Measurements from ENCODE around the gene ARHGAP35. TPM values are rescaled to one million over a fixed set of nuclear protein-coding genes. Genes with fewer than 3 reads are reported as not detected.

Gene ARHGAP35
- total RNA-seq (10 to 100 TPM; 28.7 to 48.1 (median 37.7) TPM), total RNA-seq (19.7 to 197 (median 79.5) reads per million in 29 experiments)
- total RNA-seq (2013) = 30.6 TPM

DNA sequence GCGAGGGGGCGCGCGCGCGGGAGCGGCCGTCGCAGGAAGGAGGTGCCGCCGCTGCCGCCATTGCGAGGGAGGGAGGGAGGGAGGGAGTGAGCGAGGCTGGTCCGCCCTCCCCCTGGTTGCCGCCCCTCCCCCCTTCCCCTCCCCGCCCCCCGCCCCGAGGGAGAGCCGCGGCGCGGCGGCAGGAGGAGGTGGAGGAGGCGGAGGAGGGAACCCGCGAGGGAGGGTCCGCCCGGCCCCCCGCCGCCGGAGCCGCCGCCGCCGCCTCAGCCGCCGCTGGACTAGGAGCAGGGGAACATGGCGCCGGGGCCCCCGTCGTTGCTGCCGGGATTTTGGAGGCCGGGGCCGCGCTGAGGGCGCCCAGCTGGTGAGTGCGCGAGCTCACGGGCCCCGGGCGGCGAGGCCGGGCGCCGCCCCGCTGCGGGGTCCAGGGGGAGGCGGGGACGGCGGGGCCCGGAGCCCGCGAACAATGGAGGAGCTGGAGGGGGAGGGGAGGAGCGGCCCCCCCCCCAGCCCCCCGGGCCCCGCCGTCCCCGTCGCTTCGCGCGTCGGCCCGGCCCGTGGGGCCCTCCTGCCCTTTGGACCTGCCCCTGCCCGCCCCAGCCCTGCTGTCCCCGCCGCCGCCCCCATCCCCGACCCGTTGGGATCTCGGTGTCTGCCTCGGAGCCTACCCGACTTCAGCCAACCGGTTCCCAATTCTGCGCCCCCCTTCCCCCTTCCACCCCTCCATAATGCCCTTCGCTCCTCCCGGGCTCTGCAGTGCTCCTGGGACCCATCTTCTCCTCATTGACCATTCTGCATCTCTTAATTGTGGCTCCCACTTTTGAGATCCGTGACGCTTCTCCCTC, at the start of gene ARHGAP35:
Gene ARHGAP35, plus strand, starts transcription at position 152 of the 845 bp plus-strand sequence. CDS start 57,679 bp downstream, outside the sequence.
- H3K4me1 Mint-ChIP-seq = peaks cover 13 to 19% (median 15%) of the 10 kb centered on the region in 3 donors
- ChIA-PET POLR2A (interaction anchor here in 1 of 2 donors (0.6 kb wide), 1 partner anchor 678 kb away, joined by 3 read pairs; no protein-coding TSS in a partner anchor), CTCF (interaction anchor here (0.6 to 1.9 kb wide), 2 partner anchors 20 to 130 kb away, joined by 4 to 8 read pairs; no protein-coding TSS in a partner anchor)
- Histone ChIP-seq H3K27me3 (replicated peaks in 1 of 2; ENCODE audit: control insufficient read depth in 2 of 2, extremely low read depth in 1 of 2, insufficient read depth in 2 of 2, low read length in 1 of 2) (no peaks in the 10 kb centered on the region), H3K4me3 (ENCODE audit: control insufficient read depth in 1 of 2, extremely low read depth in 1 of 2, low read length in 1 of 2) (peak within 1 kb of the TSS; percentile 64 to 73), H3K4me1 (ENCODE audit: control insufficient read depth in 1 of 2, extremely low read depth in 1 of 2, insufficient read depth in 2 of 2, low read length in 2 of 2) (peaks cover 17 to 52% of the 10 kb centered on the region in 2 experiments), H3K36me3 (ENCODE audit: control insufficient read depth in 2 of 2, extremely low read depth in 1 of 2, insufficient read depth in 1 of 2, low read length in 1 of 2) (no peaks in the 10 kb centered on the region), H3K9me3 (no peaks in the 10 kb centered on the region), H3K27ac (ENCODE audit: low read length) (peak within 1 kb of the TSS; percentile 77)
- H3K9me3 Mint-ChIP-seq = no peaks in the 10 kb centered on the region
- no peaks in the 10 kb centered on the region for H3K36me3 Mint-ChIP-seq
- DNase-seq (peak in 30 of 35 experiments; percentile 19 to 91 (median 76)), ATAC-seq (replicated peaks in 1 of 4) (peak; percentile 57 to 67 (median 60))
- under 1% methylated on average over 36 of the region's 91 CpGs for WGBS (ENCODE audit: insufficient coverage)
- H3K27ac Mint-ChIP-seq = peak within 1 kb of the TSS; percentile 88 to 98
- no peaks in the 10 kb centered on the region for H3K27me3 Mint-ChIP-seq
- peak within 1 kb of the TSS in 2 of 3 donors; percentile 93 to 95 for H3K4me3 Mint-ChIP-seq

DNA sequence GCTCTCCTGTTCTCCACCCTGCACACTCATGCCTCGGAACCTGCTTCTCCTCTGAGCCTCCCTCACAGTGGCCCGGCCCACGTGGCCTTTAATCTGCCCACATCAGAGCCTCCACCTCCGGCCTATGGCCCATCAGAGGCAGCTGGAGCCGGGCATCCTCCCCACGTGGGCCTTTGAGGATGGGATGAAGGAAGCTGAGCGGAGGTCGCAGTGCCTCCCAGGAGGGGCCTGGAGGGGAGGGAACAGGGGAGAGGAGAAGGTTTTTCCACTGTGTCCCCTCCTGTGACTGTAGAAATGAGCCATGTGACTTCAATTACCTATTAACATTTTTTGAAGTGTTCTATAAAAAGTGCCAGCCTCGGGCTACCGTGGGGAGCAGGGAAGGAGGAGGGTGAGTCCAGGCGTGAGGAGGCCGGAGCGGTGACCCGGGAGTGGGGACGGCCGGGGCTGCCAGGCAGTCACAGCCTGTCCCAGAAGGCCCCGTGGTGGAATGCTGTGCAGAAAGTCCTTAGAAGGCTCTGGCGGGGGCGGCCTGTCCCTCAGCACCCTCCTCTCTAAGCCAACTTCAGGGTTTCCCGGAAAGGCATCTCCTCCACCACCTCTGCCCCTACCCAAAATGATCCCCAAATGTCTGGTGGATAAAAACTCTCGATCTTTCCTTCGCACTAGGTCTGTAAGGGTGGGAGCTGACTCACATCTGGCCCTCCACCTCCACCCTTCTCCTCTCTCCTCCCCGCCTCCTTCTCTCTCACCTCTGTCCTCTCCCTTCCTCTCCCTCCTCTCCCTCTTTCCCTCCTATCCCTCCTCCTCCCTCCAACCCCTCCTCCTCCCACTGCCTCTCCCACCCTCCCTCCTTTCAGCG, 47.6 kb upstream of the ARHGAP35 start:
- H3K4me3 ChIP-seq (ENCODE audit: control insufficient read depth in 1 of 2, extremely low read depth in 1 of 2, low read length in 1 of 2) = no peak overlapping the region
- H3K36me3 ChIP-seq (ENCODE audit: control insufficient read depth in 2 of 2, extremely low read depth in 1 of 2, insufficient read depth in 1 of 2, low read length in 1 of 2) = no peaks in the 10 kb centered on the region
- Mint-ChIP-seq H3K27me3 (peaks cover 0 to 4% of the 10 kb centered on the region in 2 donors), H3K4me1 (no peaks in the 10 kb centered on the region), H3K36me3 (no peaks in the 10 kb centered on the region), H3K4me3 (no peak overlapping the region), H3K27ac (no peak overlapping the region), H3K9me3 (no peaks in the 10 kb centered on the region)
- H3K9me3 ChIP-seq = no peaks in the 10 kb centered on the region
- H3K27ac ChIP-seq (ENCODE audit: low read length) = no peak overlapping the region
- ATAC-seq (replicated peaks in 1 of 4) (no peak), DNase-seq (no peak)
- ChIA-PET CTCF (no interaction called here), POLR2A (no interaction called here)
- H3K4me1 ChIP-seq (ENCODE audit: control insufficient read depth in 1 of 2, extremely low read depth in 1 of 2, insufficient read depth in 2 of 2, low read length in 2 of 2) = no peaks in the 10 kb centered on the region
- peaks cover 0 to 10% of the 10 kb centered on the region in 2 experiments for H3K27me3 ChIP-seq (replicated peaks in 1 of 2; ENCODE audit: control insufficient read depth in 2 of 2, extremely low read depth in 1 of 2, insufficient read depth in 2 of 2, low read length in 1 of 2)
- 75% methylated on average over 12 of the region's 24 CpGs for WGBS (ENCODE audit: insufficient coverage)

DNA sequence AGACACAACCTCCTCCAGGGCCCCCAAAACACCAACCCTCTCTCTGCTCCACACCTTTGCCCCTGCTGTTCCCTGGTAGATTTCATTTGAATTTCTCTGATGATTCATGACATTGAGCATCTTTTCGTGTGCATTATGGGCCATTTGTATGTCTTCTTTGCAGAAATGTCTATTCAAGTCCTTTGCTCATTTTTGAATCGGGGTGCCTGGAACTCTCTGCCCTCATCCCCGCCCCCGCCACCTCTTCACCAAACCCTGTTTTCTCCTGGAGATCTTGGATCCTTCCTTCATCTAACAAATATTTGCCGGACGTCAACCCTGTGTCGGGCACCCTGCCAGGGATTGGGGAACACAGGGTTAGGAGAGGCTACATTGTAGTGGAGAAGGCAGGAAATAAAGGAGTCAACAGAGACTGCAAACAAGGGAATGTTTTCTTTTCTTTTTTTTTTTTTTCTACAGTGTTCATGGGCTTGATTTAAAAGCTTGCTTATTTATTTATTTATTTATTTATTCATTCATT, 46.9 kb upstream of the ARHGAP35 start:
- Histone ChIP-seq H3K4me1 (ENCODE audit: control insufficient read depth in 1 of 2, extremely low read depth in 1 of 2, insufficient read depth in 2 of 2, low read length in 2 of 2) (peaks cover 0 to 3% of the 10 kb centered on the region in 2 experiments), H3K27me3 (replicated peaks in 1 of 2; ENCODE audit: control insufficient read depth in 2 of 2, extremely low read depth in 1 of 2, insufficient read depth in 2 of 2, low read length in 1 of 2) (peaks cover 0 to 10% of the 10 kb centered on the region in 2 experiments), H3K36me3 (ENCODE audit: control insufficient read depth in 2 of 2, extremely low read depth in 1 of 2, insufficient read depth in 1 of 2, low read length in 1 of 2) (no peaks in the 10 kb centered on the region), H3K9me3 (no peaks in the 10 kb centered on the region), H3K4me3 (ENCODE audit: control insufficient read depth in 1 of 2, extremely low read depth in 1 of 2, low read length in 1 of 2) (no peak overlapping the region), H3K27ac (ENCODE audit: low read length) (no peak overlapping the region)
- no peak overlapping the region for H3K4me3 Mint-ChIP-seq
- H3K27me3 Mint-ChIP-seq = peaks cover 0 to 4% of the 10 kb centered on the region in 2 donors
- WGBS (ENCODE audit: insufficient coverage) = 100% methylated on average over 3 of the region's 7 CpGs
- ChIA-PET POLR2A (no interaction called here), CTCF (interaction anchor here in 1 of 2 donors (0.6 kb wide), 1 partner anchor 63 kb away, joined by 3 read pairs; no protein-coding TSS in a partner anchor)
- no peak overlapping the region for H3K27ac Mint-ChIP-seq
- no peaks in the 10 kb centered on the region for H3K9me3 Mint-ChIP-seq
- DNase-seq = no peak
- peaks cover 0 to 2% (median under 1%) of the 10 kb centered on the region in 3 donors for H3K4me1 Mint-ChIP-seq
- H3K36me3 Mint-ChIP-seq = no peaks in the 10 kb centered on the region
- ATAC-seq (replicated peaks in 1 of 4) = no peak

DNA sequence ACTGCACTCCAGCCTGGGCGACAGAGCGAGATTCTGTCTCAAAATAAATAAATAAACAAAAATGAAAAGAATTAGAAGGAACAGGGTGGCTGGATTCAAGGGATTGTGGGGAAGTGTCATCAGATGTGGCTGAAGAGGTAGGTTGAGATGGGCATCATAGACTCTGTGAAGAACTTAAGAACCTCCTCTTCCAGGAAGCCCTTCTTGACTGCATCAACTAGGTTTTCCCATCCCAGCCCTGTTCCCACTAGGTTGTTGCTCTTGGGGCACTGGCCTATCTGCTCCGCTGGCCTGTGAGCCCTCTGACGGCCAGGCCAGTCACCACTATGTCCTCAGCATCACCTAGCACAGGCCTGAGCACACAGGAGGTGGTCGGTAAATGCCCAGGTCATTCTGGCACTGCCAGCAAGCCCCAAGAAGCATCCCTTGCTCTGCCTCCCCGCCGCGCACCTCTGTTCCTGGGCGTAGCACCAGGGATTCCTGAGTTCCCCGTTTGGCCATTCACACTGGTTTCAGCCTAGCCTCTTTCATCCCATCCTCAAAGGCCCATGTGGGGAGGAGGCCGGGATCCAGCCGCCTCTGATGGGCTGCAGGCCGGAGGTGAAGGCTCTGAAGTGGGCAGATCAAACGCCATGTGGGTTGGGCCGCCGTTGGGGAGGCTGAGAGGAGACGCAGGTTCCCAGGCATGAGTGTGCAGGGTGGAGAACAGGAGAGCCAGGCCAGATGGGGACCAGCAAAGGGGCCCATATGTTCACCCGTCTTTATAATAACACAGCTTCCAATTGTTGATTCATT, 44.8 kb upstream of the ARHGAP35 start:
- ChIA-PET POLR2A (no interaction called here), CTCF (interaction anchor here in 1 of 2 donors (0.6 to 0.7 kb wide), 3 partner anchors 132 to 306 kb away, joined by 3 to 5 read pairs (median 3); no protein-coding TSS in a partner anchor)
- no peak for ATAC-seq (replicated peaks in 1 of 4)
- WGBS (ENCODE audit: insufficient coverage) = 82% methylated on average over 8 of the region's 18 CpGs
- Histone ChIP-seq H3K27me3 (replicated peaks in 1 of 2; ENCODE audit: control insufficient read depth in 2 of 2, extremely low read depth in 1 of 2, insufficient read depth in 2 of 2, low read length in 1 of 2) (peaks cover 0 to 8% of the 10 kb centered on the region in 2 experiments), H3K4me3 (ENCODE audit: control insufficient read depth in 1 of 2, extremely low read depth in 1 of 2, low read length in 1 of 2) (no peak overlapping the region), H3K4me1 (ENCODE audit: control insufficient read depth in 1 of 2, extremely low read depth in 1 of 2, insufficient read depth in 2 of 2, low read length in 2 of 2) (peaks cover 5 to 23% of the 10 kb centered on the region in 2 experiments), H3K9me3 (no peaks in the 10 kb centered on the region), H3K36me3 (ENCODE audit: control insufficient read depth in 2 of 2, extremely low read depth in 1 of 2, insufficient read depth in 1 of 2, low read length in 1 of 2) (no peaks in the 10 kb centered on the region), H3K27ac (ENCODE audit: low read length) (no peak overlapping the region)
- H3K27me3 Mint-ChIP-seq = peaks cover 0 to 4% of the 10 kb centered on the region in 2 donors
- H3K4me3 Mint-ChIP-seq = no peak overlapping the region
- DNase-seq = no peak
- H3K9me3 Mint-ChIP-seq = no peaks in the 10 kb centered on the region
- no peak overlapping the region for H3K27ac Mint-ChIP-seq
- peaks cover 19 to 22% (median 20%) of the 10 kb centered on the region in 3 donors for H3K4me1 Mint-ChIP-seq
- no peaks in the 10 kb centered on the region for H3K36me3 Mint-ChIP-seq

DNA sequence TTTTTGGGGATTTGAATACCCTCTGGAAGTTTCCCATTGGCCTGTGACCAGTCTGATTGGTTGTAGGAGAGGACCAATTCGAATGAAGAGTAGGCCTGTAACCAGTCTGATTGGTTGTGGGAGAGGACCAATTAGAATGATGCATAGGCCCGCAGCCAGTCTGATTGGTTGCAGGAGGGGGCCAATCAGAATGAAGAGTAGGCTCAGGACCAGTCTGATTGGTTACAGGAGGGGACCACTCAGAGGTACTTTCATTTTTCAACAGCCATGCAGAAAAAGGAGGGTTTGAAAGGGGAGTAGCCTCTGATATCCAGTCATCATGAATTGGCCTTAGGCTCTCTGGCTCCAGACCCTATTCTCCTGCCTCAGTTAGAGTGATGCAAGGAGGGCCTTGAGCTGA, 42.0 kb upstream of the ARHGAP35 start:
- ATAC-seq (replicated peaks in 1 of 4) (no peak), DNase-seq (no peak)
- WGBS (ENCODE audit: insufficient coverage) = 92% methylated on average over 2 of the region's 2 CpGs
- no peaks in the 10 kb centered on the region for H3K36me3 ChIP-seq (ENCODE audit: control insufficient read depth in 2 of 2, extremely low read depth in 1 of 2, insufficient read depth in 1 of 2, low read length in 1 of 2)
- CTCF ChIA-PET = no interaction called here
- Mint-ChIP-seq H3K9me3 (no peaks in the 10 kb centered on the region), H3K36me3 (no peaks in the 10 kb centered on the region), H3K4me3 (peak overlapping the region in 1 of 3 donors; percentile 70), H3K27ac (peak overlapping the region; percentile 64 to 71), H3K27me3 (peaks cover 0 to 2% of the 10 kb centered on the region in 2 donors), H3K4me1 (peaks cover 32 to 36% (median 33%) of the 10 kb centered on the region in 3 donors)
- H3K27me3 ChIP-seq (replicated peaks in 1 of 2; ENCODE audit: control insufficient read depth in 2 of 2, extremely low read depth in 1 of 2, insufficient read depth in 2 of 2, low read length in 1 of 2) = no peaks in the 10 kb centered on the region
- POLR2A ChIA-PET = interaction anchor here in 1 of 2 donors (0.6 kb wide), 1 partner anchor 23 kb away, joined by 10 read pairs; no protein-coding TSS in a partner anchor
- peaks cover 15 to 36% of the 10 kb centered on the region in 2 experiments for H3K4me1 ChIP-seq (ENCODE audit: control insufficient read depth in 1 of 2, extremely low read depth in 1 of 2, insufficient read depth in 2 of 2, low read length in 2 of 2)
- H3K27ac ChIP-seq (ENCODE audit: low read length) = peak overlapping the region; percentile 5
- H3K9me3 ChIP-seq = no peaks in the 10 kb centered on the region
- H3K4me3 ChIP-seq (ENCODE audit: control insufficient read depth in 1 of 2, extremely low read depth in 1 of 2, low read length in 1 of 2) = no peak overlapping the region

All from T-cell (primary cell).